Colonic mucosa (tissue), 4 donors: ENCODE results near the gene SRGAP1. TPM values are rescaled to one million over a fixed set of nuclear protein-coding genes. Genes with fewer than 3 reads are reported as not detected.
"Not testable (repeated sequence)": the region's sequence is repeated elsewhere in the genome, so short reads cannot be mapped to it uniquely, and the experiment has no call there.

Experiments
- DNase-seq: peaks from one replicate; pipeline ENCODE4 v3.0.0-alpha.2; 2020
- H3K27ac ChIP-seq: fragments of 200-600 bp; one replicate; pipeline ENCODE4 v1.8.0; 2021
- H3K27me3 ChIP-seq: fragments of 200-600 bp; one replicate; pipeline ENCODE4 v1.8.0; 2021
- H3K36me3 ChIP-seq: fragments of 200-600 bp; one replicate; pipeline ENCODE4 v1.8.0; 2021
- H3K4me1 ChIP-seq: fragments of 200-600 bp; one replicate; pipeline ENCODE4 v1.8.0; 2021; ENCODE audit warnings: mild to moderate bottlenecking
- H3K4me3 ChIP-seq: fragments of 200-600 bp; one replicate; pipeline ENCODE4 v1.8.0; 2021
- H3K9ac ChIP-seq, 2 donors: one replicate each; pipeline ENCODE4 v1.7.0; 2013; ENCODE audit warnings: control low read depth in 2 of 2, low read depth in 2 of 2, low read length in 2 of 2
- H3K9me3 ChIP-seq: fragments of 200-600 bp; one replicate; pipeline ENCODE4 v1.8.0; 2021
- CTCF ChIP-seq: fragments of 200-600 bp; IDR thresholded peaks from one replicate; pipeline ENCODE4 v1.8.0; 2022; ENCODE audit warnings: antibody characterized with exemption, mild to moderate bottlenecking
- intact Hi-C: fragments of 100-400 bp; cut with DNase I; formaldehyde crosslinking; loops from one replicate; pipeline ENCODE4 v1.14.1; 2022
- total RNA-seq, 2 donors: library from RNA; stranded (reverse); fragmentation: NEBNext Ultra II Directional in 1 of 2; extraction: Animal tissue kit (Norgen Biotek cat#: 25700) in 1 of 2; gene quantifications; one replicate each; pipeline ENCODE4 v1.2.1, GENCODE V29; 2021
- donor health status: healthy.
- donor health status: DM: no; HTN: no; CAD: no.
- donor health status: DM: no; HTN: no; CAD: no.

The SRGAP1 gene
- total RNA-seq, 2 donors from 2014 or later: 8.7 to 9.8 TPM

- no peaks in the 10 kb centered on the region for H3K9me3 ChIP-seq
- H3K4me3 ChIP-seq: no peak overlapping the region
- no peak overlapping the region for H3K9ac ChIP-seq
- no peak for DNase-seq
- H3K27ac ChIP-seq: no peak overlapping the region
- no peaks in the 10 kb centered on the region for H3K4me1 ChIP-seq
- TF ChIP-seq CTCF: no peak
- H3K27me3 ChIP-seq: no peaks in the 10 kb centered on the region
- intact Hi-C loops: no loop called here
- no peaks in the 10 kb centered on the region for H3K36me3 ChIP-seq
Measured at GRCh38 chr12:64016521-64016920, 172.0 kb downstream of the SRGAP1 start.

GRCh38 chr12:64018116-64018515, 173.6 kb downstream of the SRGAP1 start:
- H3K27me3 ChIP-seq, intact Hi-C loops: not testable (repeated sequence)

GRCh38 chr12:64018524-64018923, 174.0 kb downstream of the SRGAP1 start:
- no peaks in the 10 kb centered on the region for H3K9me3 ChIP-seq
- intact Hi-C loops: no loop called here
- H3K4me1 ChIP-seq: no peaks in the 10 kb centered on the region
- H3K36me3 ChIP-seq: no peaks in the 10 kb centered on the region
- no peak overlapping the region for H3K9ac ChIP-seq
- no peak for DNase-seq
- no peaks in the 10 kb centered on the region for H3K27me3 ChIP-seq
- no peak overlapping the region for H3K27ac ChIP-seq
- no peak overlapping the region for H3K4me3 ChIP-seq
- TF ChIP-seq CTCF: no peak

More at GRCh38 chr12:64018116-64018515, 173.6 kb downstream of the SRGAP1 start:
- not testable (repeated sequence) for H3K9me3 ChIP-seq, H3K4me3 ChIP-seq, H3K4me1 ChIP-seq, H3K36me3 ChIP-seq, DNase-seq, H3K9ac ChIP-seq, H3K27ac ChIP-seq

GRCh38 chr12:64019101-64019500, 174.6 kb downstream of the SRGAP1 start:
- no peaks in the 10 kb centered on the region for H3K9me3 ChIP-seq
- no peak for DNase-seq
- no peak overlapping the region for H3K9ac ChIP-seq
- H3K4me3 ChIP-seq: no peak overlapping the region
- no peak for TF ChIP-seq CTCF
- H3K27me3 ChIP-seq: no peaks in the 10 kb centered on the region
- H3K27ac ChIP-seq: no peak overlapping the region
- H3K4me1 ChIP-seq: no peaks in the 10 kb centered on the region
- intact Hi-C loops: no loop called here
- no peaks in the 10 kb centered on the region for H3K36me3 ChIP-seq

GRCh38 chr12:64019654-64020053, 175.2 kb downstream of the SRGAP1 start:
- no peak for TF ChIP-seq CTCF
- DNase-seq: no peak
- Histone ChIP-seq H3K27me3 (no peaks in the 10 kb centered on the region), H3K36me3 (no peaks in the 10 kb centered on the region), H3K9ac (no peak overlapping the region), H3K27ac (no peak overlapping the region), H3K4me1 (no peaks in the 10 kb centered on the region), H3K9me3 (no peaks in the 10 kb centered on the region), H3K4me3 (no peak overlapping the region)
- intact Hi-C loops: no loop called here

- intact Hi-C loops: no loop called here
Measured at GRCh38 chr12:64025174-64025958, 180.9 kb downstream of the SRGAP1 start.

More at GRCh38 chr12:64025174-64025958, 180.9 kb downstream of the SRGAP1 start:
- Histone ChIP-seq H3K9me3 (no peaks in the 10 kb centered on the region), H3K36me3 (no peaks in the 10 kb centered on the region), H3K27ac (no peak overlapping the region), H3K9ac (no peak overlapping the region), H3K27me3 (no peaks in the 10 kb centered on the region), H3K4me3 (no peak overlapping the region), H3K4me1 (no peaks in the 10 kb centered on the region)
- no peak for DNase-seq
- TF ChIP-seq CTCF: no peak
